GM12873 (cell line): ENCODE results near the gene NRXN3.

ENCODE experiments used
- CTCF ChIP-seq: IDR thresholded peaks from 2 replicates; pipeline ENCODE4 v1.5.1; 2012; ENCODE audit warnings: low read depth, mild to moderate bottlenecking, moderate library complexity, low read length, control low read depth; ENCODE audit not compliant: insufficient read depth; ENCODE audit errors: missing control alignments

The NRXN3 gene

GRCh38 chr14:78713716-78714115 lies 543.5 kb downstream of the NRXN3 start:
- no peak for TF ChIP-seq CTCF

- no peak for TF ChIP-seq CTCF
Observed at GRCh38 chr14:78714711-78715110, 544.5 kb downstream of the NRXN3 start.

DNA sequence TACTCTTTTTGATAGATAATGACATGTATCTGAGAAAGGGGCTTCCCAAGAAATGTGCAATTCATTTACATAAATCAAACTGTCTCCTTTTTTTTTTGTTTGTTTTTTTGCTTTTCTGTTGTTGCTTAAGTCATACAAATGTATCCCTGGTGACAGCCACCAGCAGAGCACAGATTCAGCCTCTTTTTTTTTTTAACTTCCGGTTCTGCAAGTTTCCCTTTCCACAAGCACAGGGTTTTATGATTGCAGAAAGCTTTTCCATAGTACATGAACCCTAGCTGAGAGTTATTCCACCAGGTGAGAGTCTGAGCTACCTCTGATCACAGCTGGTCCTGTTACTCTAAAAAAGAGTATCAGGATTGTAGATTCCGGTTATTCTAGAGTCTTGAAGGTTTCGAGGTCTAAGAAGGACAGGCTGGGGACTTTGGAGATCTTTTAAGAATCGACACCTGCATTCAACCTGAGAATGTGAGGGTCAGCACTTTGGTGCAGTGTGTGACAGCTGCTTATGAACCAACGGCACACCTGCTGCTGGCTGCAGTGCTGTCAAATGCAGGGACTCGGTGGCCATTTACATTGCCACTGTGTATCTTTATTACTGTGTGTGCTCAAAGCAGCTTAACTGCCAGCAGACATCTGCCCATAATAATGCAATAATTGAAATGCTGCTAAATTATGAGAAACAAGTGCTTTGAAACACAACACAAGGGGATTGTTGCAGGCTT lies 551.7 kb downstream of the NRXN3 start:
- TF ChIP-seq CTCF: no peak

DNA sequence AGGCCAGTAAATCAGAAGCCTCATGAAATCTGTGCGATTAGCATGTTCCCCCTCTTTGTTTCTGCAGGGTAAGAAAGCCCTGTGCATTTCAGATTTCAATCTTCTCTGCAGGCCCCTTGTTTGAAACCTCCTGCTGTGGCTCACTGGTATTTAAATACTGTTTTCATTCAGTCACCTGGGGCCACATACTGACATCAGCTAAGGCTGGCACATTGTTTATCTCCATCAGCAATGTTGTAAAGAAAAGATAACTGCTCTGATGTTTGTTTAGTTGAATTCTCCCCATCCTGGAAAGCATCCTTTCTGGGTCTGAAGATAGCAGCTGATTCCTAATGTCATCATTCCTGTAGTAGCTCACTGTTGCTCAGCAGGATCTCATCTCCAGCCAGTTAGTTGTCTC lies 554.9 kb downstream of the NRXN3 start:
- TF ChIP-seq CTCF: no peak

DNA sequence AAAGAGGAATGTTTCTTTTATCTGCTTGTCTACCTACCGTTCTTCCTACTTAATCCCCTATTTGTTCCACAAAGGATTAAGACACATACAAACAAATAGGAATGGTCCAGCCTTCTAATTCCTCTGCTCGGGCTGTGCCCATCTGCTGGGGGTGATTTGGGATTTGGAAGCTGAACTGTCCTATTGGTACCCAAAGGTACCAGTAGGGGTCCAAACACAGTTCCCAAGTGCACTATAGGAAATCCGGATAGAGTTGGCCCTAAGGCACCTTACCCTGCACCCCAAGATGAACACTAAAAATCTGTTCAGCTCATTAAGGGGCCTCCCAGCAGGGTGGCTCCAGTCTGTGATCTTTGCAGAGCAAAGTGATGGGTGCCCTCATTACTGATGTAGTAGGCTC lies 566.9 kb downstream of the NRXN3 start:
- TF ChIP-seq CTCF: no peak

DNA sequence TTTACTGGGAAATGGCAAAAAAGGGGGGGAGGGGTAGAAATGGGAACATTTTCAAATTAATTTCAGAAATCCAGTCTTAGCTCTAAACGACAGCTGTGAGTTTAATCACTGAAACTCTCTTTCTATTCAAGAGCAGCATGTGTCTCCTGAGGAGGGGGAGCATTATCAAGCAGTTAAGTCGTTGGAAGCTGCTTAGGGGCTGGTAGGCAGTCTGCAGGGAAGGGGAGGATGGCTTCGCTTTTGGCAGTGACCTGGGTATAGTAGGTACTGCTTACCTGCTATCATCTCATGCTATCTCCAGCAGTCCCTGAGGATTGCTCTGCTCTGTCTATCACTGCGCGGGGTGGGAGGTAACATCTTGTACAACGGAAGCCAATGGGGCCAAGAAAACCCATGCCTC lies 567.4 kb downstream of the NRXN3 start:
- TF ChIP-seq CTCF: no peak

DNA sequence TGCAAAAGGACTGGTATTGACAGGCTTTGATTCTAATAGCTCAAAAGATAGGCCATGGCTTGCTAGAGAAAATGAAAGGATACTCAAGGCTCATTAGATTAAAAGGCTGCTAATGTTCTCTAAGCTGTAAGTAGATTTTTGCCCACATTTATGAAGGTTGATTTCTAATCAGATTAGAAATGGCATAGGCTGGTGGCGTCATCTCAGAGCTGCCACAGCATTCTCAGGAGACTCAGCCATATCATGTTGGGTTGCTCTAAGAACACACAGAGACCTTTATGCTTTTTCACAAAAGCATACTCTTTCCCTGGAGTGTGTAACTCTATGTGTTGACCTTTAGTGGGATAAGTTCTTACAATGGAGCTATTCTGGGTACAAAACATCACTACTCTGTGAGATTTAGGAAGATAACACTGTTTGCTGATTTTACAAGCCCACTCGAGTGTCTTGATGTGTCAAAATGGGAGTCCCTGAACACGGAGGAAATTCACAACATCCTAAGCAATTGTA lies 576.0 kb downstream of the NRXN3 start:
- TF ChIP-seq CTCF: no peak

- no peak for TF ChIP-seq CTCF
Observed at GRCh38 chr14:78747813-78748212, 577.6 kb downstream of the NRXN3 start.
